Stimulated activated CD8-positive, alpha-beta memory T cell treated with anti-CD3 and anti-CD28 coated beads, Interleukin-7, amount 100 ng/mL, for 1 hour (primary cell): ENCODE measurements around the gene MMAA.
"Not testable (repeated sequence)": the region's sequence is repeated elsewhere in the genome, so short reads cannot be mapped to it uniquely, and the experiment has no call there.

Source experiments
- DNase-seq, 2 donors: peaks; one replicate each; pipeline ENCODE4 v3.0.0-alpha.2; 2020; ENCODE audit warnings: low read depth in 2 of 2

The MMAA gene

GRCh38 chr4:145618932-145619638 is at the start of gene MMAA:
Gene MMAA, plus strand, starts transcription at chr4:145619385. Its CDS starts 19,755 bp downstream, at chr4:145639140.
- peak; percentile 88 to 91 for DNase-seq

- DNase-seq = not testable (repeated sequence)
Measured at GRCh38 chr4:145574546-145574945, 44.6 kb upstream of the MMAA start.

- no peak for DNase-seq
Measured at GRCh38 chr4:145580906-145581305, 38.3 kb upstream of the MMAA start.

- no peak for DNase-seq
Measured at GRCh38 chr4:145583191-145584055, 35.8 kb upstream of the MMAA start.

GRCh38 chr4:145587088-145587754 is 32.0 kb upstream of the MMAA start:
- DNase-seq = no peak

- DNase-seq = not testable (repeated sequence)
Measured at GRCh38 chr4:145589381-145589780, 29.8 kb upstream of the MMAA start.

GRCh38 chr4:145589916-145590702 is 29.1 kb upstream of the MMAA start:
- DNase-seq = no peak

- no peak for DNase-seq
Measured at GRCh38 chr4:145602129-145602760, 16.9 kb upstream of the MMAA start.

GRCh38 chr4:145605941-145606340 is 13.2 kb upstream of the MMAA start:
- DNase-seq = no peak

GRCh38 chr4:145609481-145610427 is 9.4 kb upstream of the MMAA start:
- DNase-seq = peak; percentile 17 to 41

- DNase-seq = no peak
Measured at GRCh38 chr4:145613566-145614232, 5.5 kb upstream of the MMAA start.

GRCh38 chr4:145614233-145614610 is 5.0 kb upstream of the MMAA start:
- no peak for DNase-seq

GRCh38 chr4:145618210-145618931 is 814 bp upstream of the MMAA start:
- DNase-seq = no peak

GRCh38 chr4:145619639-145619996 is 433 bp downstream of the MMAA start:
- peak in 1 of 2 donors; percentile 5 for DNase-seq

- DNase-seq = not testable (repeated sequence)
Measured at GRCh38 chr4:145622067-145622466, 2.9 kb downstream of the MMAA start.

- DNase-seq = no peak
Measured at GRCh38 chr4:145623831-145624230, 4.6 kb downstream of the MMAA start.

GRCh38 chr4:145625677-145626622 is 6.8 kb downstream of the MMAA start:
- no peak for DNase-seq

GRCh38 chr4:145626623-145626982 is 7.4 kb downstream of the MMAA start:
- DNase-seq = no peak
